Epithelial cell of proximal tubule (primary cell): ENCODE results near the gene NTN1. TPM values are rescaled to one million over a fixed set of nuclear protein-coding genes. Genes with fewer than 3 reads are reported as not detected.

Experiments used
- DNase-seq: peaks from one replicate; pipeline ENCODE4 v3.0.0-alpha.2; 2011; ENCODE audit warnings: low read depth
- H3K4me3 ChIP-seq: 2 replicates; pipeline ENCODE4 v1.5.1; 2011; ENCODE audit warnings: low read depth, mild to moderate bottlenecking, low read length
- total RNA-seq: library from RNA; depleted of rRNA; stranded (reverse); fragments of >200 nt; gene quantifications from 2 replicates; pipeline ENCODE4 v1.2.3, GENCODE V29; 2015
- TF ChIP-seq, protein P1 (sequence below): conservative IDR thresholded peaks from 2 replicates; pipeline ENCODE4 v1.5.1; 2012; ENCODE audit warnings: low read depth, mild to moderate bottlenecking, low read length

NTN1 gene
- total RNA-seq, 1 donor from 2014 or later: 1.3 TPM

DNA sequence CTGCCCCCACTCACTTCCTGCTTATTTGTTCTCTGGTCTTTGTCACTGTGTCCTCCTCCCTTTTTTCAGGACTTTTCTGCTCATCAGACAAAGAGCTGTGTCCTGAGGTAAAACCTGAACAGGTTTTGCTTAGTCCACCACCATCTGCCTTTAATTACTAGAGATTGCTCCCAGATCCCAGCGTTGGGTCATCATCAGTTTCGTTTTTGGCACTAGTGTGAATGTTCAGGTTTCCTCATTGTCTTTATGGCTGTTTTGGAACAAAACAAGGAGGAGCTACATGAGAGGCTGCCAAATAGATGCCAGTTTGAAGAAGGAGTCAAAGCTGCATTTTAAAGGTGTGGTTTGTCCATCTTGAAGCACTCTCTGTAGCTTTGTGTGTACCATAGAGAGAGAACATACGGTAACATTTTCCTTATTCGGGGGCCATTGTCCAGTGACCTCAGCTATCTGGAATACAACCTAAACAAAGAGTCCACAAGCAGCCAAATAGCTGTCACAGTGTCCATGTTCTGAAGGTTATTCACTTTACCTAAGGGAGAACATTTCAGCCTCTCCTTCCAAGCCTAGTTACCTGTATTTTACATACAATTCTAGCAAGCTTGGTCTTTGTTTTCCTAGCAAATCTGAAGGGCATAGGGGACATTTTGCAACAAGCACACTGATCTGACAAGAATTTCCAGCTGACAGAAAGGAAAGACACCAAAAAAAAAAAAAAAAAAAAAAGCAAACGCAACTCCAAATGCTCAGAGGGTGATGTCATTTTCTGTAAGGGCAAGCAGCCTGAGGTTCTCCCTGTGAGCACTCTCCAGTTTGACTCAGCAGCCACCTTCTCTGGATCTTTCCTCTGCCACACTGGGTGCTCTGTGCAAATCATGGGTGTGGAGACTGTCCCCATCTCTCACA, 196.1 kb downstream of the NTN1 start:
- DNase-seq: no peak
- TF ChIP-seq, protein P1, sequence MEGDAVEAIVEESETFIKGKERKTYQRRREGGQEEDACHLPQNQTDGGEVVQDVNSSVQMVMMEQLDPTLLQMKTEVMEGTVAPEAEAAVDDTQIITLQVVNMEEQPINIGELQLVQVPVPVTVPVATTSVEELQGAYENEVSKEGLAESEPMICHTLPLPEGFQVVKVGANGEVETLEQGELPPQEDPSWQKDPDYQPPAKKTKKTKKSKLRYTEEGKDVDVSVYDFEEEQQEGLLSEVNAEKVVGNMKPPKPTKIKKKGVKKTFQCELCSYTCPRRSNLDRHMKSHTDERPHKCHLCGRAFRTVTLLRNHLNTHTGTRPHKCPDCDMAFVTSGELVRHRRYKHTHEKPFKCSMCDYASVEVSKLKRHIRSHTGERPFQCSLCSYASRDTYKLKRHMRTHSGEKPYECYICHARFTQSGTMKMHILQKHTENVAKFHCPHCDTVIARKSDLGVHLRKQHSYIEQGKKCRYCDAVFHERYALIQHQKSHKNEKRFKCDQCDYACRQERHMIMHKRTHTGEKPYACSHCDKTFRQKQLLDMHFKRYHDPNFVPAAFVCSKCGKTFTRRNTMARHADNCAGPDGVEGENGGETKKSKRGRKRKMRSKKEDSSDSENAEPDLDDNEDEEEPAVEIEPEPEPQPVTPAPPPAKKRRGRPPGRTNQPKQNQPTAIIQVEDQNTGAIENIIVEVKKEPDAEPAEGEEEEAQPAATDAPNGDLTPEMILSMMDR: no peak
- H3K4me3 ChIP-seq: no peak overlapping the region

DNA sequence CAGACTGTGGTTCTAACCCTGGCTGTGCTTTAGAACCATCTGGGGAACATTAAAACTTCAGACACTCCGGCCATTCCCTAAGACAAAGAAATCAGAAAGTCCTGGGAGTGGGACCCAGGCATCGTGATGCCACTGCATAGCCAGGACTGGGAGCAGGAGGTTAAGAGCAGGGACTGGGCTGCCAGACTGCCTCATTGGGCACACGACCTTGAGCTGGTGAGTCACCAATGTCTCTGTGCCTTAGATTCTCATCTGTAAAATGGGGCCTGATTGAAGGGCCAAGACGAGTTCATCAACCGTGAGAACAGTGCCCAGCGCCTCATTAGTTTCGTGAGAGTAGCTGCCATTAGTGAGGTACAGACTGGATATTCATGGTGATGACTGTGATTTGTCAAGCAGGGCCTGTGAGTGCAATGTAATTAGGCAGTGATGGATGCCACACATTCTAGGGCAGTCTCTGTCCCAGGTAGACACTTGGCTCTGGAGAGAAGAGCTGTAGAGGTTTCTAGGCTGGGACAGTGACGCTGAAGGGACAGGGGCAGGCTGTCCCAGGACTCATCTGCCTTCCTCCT, 196.8 kb downstream of the NTN1 start:
- DNase-seq: no peak
- TF ChIP-seq, protein P1: no peak
- no peak overlapping the region for H3K4me3 ChIP-seq

DNA sequence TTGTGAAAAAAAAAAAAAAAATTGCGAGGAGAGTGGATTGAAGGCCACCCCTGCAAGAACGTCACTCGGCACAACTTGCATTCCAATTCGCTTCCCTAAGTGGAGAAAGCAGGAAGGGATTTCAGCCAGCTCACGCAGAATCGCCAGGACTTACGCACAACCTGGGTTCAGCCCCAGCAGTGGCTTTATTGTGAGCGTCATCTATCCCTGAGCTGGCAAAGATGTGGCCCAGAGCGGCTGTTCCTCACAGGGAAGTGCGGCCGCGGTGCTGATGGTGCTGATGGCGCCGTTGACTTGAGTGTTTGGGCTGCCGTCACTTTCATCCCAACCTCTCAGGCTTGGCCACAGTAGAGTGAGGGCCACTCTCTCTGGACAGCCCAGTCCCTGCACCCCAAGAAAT, 197.6 kb downstream of the NTN1 start:
- no peak for DNase-seq
- H3K4me3 ChIP-seq: no peak overlapping the region
- TF ChIP-seq, protein P1: no peak

DNA sequence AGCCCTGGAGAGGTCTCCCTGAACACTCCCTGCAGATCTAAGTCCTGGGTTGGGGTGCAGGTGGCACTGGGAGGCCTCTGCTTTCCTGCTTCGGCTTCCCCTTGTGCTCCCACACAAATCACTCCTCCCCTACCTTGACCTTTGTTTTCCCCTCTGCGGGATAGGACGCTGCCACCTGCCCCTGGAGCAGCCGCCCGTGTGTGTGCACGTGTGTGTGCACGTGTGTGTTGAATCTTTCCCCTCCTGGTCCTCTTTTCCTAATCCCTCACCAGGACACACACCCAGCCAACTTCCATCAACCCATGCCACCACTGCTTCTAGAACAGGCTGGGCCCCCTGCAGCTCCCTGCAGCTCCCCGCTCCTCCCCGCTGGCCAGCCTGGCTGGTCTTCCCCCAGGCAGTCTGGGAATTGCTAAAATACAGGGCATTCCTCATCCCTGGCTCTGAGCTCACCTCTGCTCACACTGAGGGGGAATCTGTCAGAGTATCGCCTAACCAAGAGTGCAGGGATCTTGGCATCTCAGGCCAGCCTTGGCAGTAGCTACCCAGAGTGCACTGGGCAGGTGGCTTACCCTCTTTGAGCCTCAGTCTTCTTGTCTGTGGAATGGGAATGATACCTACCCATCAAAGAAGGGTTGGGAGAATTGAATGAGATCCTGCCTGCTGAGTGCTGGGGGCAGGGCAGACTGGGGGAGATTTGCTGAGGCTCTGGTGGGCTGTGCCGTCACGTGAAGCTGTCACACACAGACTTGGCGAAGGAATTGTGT, 198.5 kb downstream of the NTN1 start:
- TF ChIP-seq, protein P1: no peak
- no peak for DNase-seq
- H3K4me3 ChIP-seq: no peak overlapping the region

DNA sequence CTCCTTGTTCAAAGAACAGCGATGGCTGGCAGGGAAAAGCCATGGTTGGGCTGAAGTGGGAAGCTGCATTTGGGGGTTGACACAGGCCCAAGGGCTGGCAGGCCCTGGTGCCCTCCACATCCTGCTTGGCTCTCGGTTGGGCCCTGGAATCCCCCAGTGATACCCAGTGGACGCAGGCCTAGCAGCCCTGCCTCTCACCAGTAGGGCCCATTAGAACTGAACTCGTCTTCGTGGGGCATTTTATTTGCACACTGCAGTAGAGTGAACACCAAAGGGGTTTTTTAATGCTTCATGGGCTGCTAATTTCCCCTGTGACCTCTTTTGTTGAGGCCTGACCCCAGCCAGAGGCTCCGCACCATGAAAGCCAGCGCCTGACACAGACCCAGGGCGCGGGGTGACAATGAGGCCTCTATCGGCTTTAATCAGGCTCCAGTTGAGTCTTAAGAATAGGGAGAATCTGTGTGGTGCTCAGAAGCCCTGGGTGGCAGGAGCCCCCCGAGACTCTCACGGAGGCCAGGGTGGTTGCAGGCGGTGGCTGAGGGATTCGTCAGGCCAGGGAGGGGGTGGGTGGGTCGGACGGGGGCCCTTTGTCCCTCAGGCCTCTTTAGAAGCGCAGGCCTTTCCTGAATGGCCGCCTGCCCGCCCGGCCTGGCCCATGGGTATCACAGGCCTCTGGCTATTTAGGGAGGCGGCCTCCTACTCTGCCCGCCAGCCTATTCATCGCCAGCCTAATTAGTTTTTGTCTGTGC, 199.3 kb downstream of the NTN1 start:
- no peak for DNase-seq
- no peak overlapping the region for H3K4me3 ChIP-seq
- TF ChIP-seq, protein P1: no peak

DNA sequence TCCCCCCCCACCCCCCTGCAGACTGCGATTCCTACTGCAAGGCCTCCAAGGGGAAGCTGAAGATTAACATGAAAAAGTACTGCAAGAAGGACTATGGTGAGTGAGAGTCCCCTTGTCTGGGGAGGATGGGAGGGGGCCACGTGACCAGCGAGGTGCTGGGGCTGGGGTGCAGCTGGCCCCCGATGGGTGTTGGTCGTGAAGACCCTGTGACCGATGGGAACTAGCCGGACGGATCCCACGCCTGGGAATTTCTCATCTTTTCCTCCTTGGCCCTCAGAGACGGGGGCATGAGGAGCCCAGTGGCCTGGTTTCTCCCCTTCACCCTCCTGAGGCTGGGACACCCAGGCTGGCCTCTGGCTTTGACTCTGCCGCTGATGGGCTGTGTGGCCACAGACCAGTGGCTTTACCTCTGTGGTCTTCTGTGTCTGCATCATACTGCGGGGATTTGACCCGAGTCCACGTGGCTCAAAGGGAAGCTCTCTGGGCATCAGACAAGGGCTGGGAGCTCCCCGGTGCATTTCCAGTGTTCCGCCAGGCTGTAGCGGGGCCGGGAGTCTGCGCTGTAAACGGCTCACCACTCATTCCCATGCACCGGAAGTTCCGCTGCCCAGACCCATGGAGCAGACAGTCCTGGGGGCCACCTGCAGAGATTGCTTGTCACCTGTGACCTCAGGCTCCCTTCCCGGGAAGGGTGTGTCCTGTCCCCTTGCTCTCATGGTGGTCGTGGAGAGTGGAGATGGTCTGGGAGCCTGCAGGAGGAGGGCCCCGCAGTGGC, 200.0 kb downstream of the NTN1 start:
- TF ChIP-seq, protein P1: no peak
- no peak overlapping the region for H3K4me3 ChIP-seq
- DNase-seq: no peak
